ENCODE data around the gene FAM135A. TPM values are rescaled to one million over a fixed set of nuclear protein-coding genes. Genes with fewer than 3 reads are reported as not detected.
A peak's percentile ranks its signal among the peaks of the same experiment; 100 is the strongest.

Gene FAM135A
- total and polyA plus RNA-seq, 9 of the 15 experiments (the other 6 are each of a cell fraction or from before 2014, with no cell fraction given): 7.4 to 32.9 (median 19.2) TPM

DNA sequence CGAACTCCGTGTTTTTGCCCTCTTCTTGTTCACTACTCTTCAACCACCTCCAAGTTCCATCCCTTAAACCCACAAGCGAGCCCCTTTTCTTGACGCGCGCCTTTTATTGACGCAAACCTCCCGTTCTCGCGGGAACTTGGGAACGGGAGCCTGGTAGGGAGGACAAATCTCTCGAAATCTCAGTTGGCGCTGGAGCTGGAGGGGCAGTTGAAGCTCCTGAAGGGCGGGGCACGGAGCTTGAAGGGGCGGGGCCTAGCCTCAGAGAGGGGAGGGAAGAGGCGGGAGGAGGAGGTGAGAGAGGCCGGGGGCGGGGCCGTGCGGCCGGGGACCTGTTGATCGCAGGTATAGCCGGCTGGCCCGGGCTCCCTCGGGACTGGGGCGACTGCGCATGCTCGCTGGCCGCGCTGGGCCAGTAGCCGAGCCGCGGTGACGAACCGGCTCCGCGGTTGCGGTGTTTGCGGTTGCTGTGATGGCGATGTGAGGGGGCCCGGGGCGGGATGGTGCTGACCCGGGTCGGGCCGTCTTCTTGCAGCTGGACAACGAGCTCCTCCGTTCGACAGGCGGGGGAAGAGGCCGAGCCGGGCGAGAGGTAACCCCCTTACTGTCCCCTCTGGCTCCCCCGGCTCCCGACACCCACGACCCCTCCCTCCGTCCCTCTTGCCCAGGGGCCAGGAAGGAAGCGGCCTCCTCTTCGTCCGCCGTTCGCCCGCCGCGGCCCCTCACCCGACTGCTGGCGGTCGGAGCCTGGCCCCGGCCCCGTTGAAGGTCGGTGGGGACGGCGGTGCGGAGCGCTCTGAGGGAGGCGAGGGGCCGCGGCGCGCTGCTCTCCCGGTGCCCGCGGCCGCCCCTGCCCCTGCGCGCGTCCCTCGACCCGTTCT, at the start of gene FAM135A (continued):
- TF ChIP-seq RFX7 (CRISPR knock-in tag; IDR thresholded peaks at IDR 0.05) (no peak), HEY1 (CRISPR knock-in tag; IDR thresholded peaks at IDR 0.05; ENCODE audit: borderline replicate concordance) (no peak), HMGN3 (IDR thresholded peaks at IDR 0.05; ENCODE audit: borderline replicate concordance, extremely low read depth, insufficient read length, low read depth, low read length) (peak; percentile 74), DMBX1 (CRISPR knock-in tag; IDR thresholded peaks at IDR 0.05; ENCODE audit: borderline replicate concordance) (no peak), NFATC3 (IDR thresholded peaks at IDR 0.05) (no peak), POU5F1 (IDR thresholded peaks at IDR 0.05; ENCODE audit: borderline replicate concordance, low read depth, low read length, partially characterized antibody) (no peak), SREBF2 (CRISPR knock-in tag; IDR thresholded peaks at IDR 0.05) (no peak), SFPQ (IDR thresholded peaks at IDR 0.05; ENCODE audit: low read depth, low read length) (no peak), MAFK (IDR thresholded peaks at IDR 0.05; ENCODE audit: low read length) (no peak), ZNF311 (CRISPR knock-in tag; IDR thresholded peaks at IDR 0.05) (no peak)
- TF ChIP-seq, protein P1, sequence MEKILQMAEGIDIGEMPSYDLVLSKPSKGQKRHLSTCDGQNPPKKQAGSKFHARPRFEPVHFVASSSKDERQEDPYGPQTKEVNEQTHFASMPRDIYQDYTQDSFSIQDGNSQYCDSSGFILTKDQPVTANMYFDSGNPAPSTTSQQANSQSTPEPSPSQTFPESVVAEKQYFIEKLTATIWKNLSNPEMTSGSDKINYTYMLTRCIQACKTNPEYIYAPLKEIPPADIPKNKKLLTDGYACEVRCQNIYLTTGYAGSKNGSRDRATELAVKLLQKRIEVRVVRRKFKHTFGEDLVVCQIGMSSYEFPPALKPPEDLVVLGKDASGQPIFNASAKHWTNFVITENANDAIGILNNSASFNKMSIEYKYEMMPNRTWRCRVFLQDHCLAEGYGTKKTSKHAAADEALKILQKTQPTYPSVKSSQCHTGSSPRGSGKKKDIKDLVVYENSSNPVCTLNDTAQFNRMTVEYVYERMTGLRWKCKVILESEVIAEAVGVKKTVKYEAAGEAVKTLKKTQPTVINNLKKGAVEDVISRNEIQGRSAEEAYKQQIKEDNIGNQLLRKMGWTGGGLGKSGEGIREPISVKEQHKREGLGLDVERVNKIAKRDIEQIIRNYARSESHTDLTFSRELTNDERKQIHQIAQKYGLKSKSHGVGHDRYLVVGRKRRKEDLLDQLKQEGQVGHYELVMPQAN (IDR thresholded peaks at IDR 0.05; ENCODE audit: borderline replicate concordance): no peak
- TF ChIP-seq, protein P2, sequence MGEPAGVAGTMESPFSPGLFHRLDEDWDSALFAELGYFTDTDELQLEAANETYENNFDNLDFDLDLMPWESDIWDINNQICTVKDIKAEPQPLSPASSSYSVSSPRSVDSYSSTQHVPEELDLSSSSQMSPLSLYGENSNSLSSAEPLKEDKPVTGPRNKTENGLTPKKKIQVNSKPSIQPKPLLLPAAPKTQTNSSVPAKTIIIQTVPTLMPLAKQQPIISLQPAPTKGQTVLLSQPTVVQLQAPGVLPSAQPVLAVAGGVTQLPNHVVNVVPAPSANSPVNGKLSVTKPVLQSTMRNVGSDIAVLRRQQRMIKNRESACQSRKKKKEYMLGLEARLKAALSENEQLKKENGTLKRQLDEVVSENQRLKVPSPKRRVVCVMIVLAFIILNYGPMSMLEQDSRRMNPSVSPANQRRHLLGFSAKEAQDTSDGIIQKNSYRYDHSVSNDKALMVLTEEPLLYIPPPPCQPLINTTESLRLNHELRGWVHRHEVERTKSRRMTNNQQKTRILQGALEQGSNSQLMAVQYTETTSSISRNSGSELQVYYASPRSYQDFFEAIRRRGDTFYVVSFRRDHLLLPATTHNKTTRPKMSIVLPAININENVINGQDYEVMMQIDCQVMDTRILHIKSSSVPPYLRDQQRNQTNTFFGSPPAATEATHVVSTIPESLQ (CRISPR knock-in tag; IDR thresholded peaks at IDR 0.05): 0 out of 2 replicates have a peak, but pooled peaks have one; percentile 5
- TF ChIP-seq, protein P3, sequence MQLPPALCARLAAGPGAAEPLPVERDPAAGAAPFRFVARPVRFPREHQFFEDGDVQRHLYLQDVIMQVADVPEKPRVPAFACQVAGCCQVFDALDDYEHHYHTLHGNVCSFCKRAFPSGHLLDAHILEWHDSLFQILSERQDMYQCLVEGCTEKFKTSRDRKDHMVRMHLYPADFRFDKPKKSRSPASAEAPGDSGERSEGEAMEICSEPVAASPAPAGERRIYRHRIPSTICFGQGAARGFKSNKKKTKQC (CRISPR knock-in tag; IDR thresholded peaks at IDR 0.05): no peak
- TF ChIP-seq, protein P4, sequence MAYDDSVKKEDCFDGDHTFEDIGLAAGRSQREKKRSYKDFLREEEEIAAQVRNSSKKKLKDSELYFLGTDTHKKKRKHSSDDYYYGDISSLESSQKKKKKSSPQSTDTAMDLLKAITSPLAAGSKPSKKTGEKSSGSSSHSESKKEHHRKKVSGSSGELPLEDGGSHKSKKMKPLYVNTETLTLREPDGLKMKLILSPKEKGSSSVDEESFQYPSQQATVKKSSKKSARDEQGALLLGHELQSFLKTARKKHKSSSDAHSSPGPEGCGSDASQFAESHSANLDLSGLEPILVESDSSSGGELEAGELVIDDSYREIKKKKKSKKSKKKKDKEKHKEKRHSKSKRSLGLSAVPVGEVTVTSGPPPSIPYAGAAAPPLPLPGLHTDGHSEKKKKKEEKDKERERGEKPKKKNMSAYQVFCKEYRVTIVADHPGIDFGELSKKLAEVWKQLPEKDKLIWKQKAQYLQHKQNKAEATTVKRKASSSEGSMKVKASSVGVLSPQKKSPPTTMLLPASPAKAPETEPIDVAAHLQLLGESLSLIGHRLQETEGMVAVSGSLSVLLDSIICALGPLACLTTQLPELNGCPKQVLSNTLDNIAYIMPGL (CRISPR knock-in tag; IDR thresholded peaks at IDR 0.05): no peak
- TF ChIP-seq, protein P5, sequence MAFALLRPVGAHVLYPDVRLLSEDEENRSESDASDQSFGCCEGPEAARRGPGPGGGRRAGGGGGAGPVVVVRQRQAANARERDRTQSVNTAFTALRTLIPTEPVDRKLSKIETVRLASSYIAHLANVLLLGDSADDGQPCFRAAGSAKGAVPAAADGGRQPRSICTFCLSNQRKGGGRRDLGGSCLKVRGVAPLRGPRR (CRISPR knock-in tag; IDR thresholded peaks at IDR 0.05): no peak
